ENCODE data around the gene NFYB. TPM values are rescaled to one million over a fixed set of nuclear protein-coding genes. Genes with fewer than 3 reads are reported as not detected.

NFYB gene
- polyA plus RNA-seq, 3 donors: 82.2 to 118 (median 97.6) TPM

GRCh38 chr12:104083769-104084475 lies 54.1 kb downstream of the NFYB start:
- no peak for DNase-seq (ENCODE audit: extremely low read depth in 1 of 11, low read depth in 9 of 11, low spot score in 4 of 11)

DNA sequence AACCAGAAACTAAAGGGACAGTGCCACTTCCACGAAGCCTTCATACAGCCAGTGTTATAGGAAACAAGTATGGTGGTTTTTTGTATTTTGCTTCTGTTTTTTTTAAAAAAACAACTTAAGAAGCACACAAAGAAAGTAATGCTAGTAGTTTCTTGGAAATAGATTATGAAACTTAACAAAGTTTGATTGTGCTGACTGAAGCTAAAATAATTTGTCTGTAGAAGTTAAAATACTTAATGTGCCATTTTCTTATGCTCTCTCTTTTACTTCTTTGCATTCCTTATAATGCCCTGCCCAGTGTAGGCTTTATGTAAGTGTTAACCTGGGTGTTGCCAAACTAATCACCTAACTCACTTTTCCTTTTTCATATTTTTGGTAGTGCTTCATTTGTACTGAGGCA lies 57.2 kb downstream of the NFYB start:
- no peak for DNase-seq (ENCODE audit: extremely low read depth in 1 of 11, low read depth in 9 of 11, low spot score in 4 of 11)

DNA sequence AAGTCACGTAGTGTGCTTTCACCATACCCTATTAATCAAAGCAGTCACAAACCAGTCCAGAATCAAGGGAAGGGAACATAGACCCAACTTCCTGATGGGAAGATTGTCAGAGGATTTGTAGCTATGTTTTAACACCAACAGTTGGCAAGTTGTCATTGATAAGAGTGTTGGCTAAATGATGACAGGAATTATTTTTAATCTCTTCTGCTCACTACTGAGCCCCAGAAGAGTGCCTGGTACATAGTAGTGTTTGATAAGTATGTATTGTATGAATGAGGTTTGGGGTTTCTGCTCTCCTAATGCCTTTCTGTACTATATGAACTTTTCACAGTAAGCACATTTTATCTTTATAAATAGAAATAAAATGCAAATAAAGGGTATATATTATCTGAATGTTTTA lies 59.0 kb downstream of the NFYB start:
- no peak for DNase-seq (ENCODE audit: extremely low read depth in 1 of 11, low read depth in 9 of 11, low spot score in 4 of 11)

GRCh38 chr12:104073699-104074098 lies 64.3 kb downstream of the NFYB start:
- no peak for DNase-seq (ENCODE audit: extremely low read depth in 1 of 11, low read depth in 9 of 11, low spot score in 4 of 11)

DNA sequence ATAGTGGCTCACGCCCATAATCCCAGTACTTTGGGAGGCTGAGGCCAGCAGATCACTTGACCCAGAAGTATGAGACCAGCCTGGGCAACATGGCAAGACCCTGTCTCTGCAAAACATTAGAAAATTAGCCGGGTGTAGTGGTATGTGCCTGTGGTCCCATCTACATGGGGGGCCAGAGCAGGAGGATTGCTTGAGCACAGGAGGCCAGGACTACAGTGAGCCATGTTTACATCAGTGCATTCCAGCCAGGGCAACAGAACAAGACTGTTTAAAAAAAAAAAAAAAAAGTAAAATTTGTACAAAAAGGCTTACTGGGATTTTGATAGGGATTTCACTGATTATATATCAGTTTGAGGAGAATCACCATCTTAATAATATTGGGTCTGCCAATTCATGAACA lies 65.9 kb downstream of the NFYB start:
- DNase-seq (ENCODE audit: extremely low read depth in 1 of 11, low read depth in 9 of 11, low spot score in 4 of 11): no peak

Other genes with a start within 250 kb of the NFYB start
- 1,000 to 10,000 TPM in 2 of 3 donors, 100 to 1,000 TPM in 1; 1,000 to 1,099 (median 1,026) TPM for gene HSP90B1, start 207.8 kb downstream of the NFYB start, polyA plus RNA-seq (ENCODE audit: insufficient read length in 3 of 3)
- 10 to 100 TPM; 51.1 to 64.6 (median 53.0) TPM for gene TDG, start 172.3 kb downstream of the NFYB start, polyA plus RNA-seq (ENCODE audit: insufficient read length in 3 of 3)
- 10 to 100 TPM in 2 of 3 donors, 1 to 10 TPM in 1; 7.0 to 12.1 (median 11.6) TPM for gene GLT8D2, start 88.0 kb downstream of the NFYB start, polyA plus RNA-seq (ENCODE audit: insufficient read length in 3 of 3)
- gene HCFC2, start 73.7 kb downstream of the NFYB start, polyA plus RNA-seq (ENCODE audit: insufficient read length in 3 of 3): 10 to 100 TPM; 14.8 to 19.0 (median 16.2) TPM
- gene TXNRD1, start 77.6 kb upstream of the NFYB start, polyA plus RNA-seq (ENCODE audit: insufficient read length in 3 of 3): 10 to 100 TPM; 50.2 to 69.5 (median 63.3) TPM
- gene EID3, start 165.5 kb upstream of the NFYB start, polyA plus RNA-seq (ENCODE audit: insufficient read length in 3 of 3): 1 to 10 TPM; 3.9 to 4.9 (median 4.1) TPM